K562 (cell line): Measurements from ENCODE around the gene CEP250. TPM values are rescaled to one million over a fixed set of nuclear protein-coding genes. Genes with fewer than 3 reads are reported as not detected.

ENCODE experiments used
- ATAC-seq: fragments of 200-7000 bp; cut with Tn5 transposase; 3 replicates; pipeline ENCODE4 v1.9.1; 2020; ENCODE audit warnings: moderate library complexity
- BruUV-seq: library from RNA; stranded (reverse); fragments of 400-500 nt; replicated peaks from 2 replicates; lab custom pipeline; 2021; lab: Mats Ljungman, UMichigan
- CTCF ChIA-PET: fragments of 300-600 bp; formaldehyde crosslinking; extraction: SDS; loops from one replicate; lab custom pipeline; 2021; ENCODE audit warnings: low intra/inter-chr PET ratio; lab: Yijun Ruan, JAX
- POLR2A ChIA-PET: fragments of 300-600, 350-650 bp; sonication (Branson Sonifier 250); formaldehyde crosslinking; extraction: SDS; loops from one replicate; lab custom pipeline; 2021; ENCODE audit warnings: antibody characterized with exemption, inconsistent platforms; lab: Yijun Ruan, JAX
- DNase-seq, 4 experiments: peaks; one replicate each; pipeline versions ENCODE4 v3.0.0 to v3.0.0-alpha.2; 2011 to 2018; ENCODE audit warnings: low spot score in 3 of 4, mixed read lengths in 3 of 4; ENCODE audit errors: extremely low read depth in 1 of 4
- FAIRE-seq: peaks from 2 replicates; lab custom pipeline; 2011; peaks lifted over from hg19 to GRCh38; lab: Jason Lieb, UNC
- H2AFZ ChIP-seq: 2 replicates; pipeline ENCODE4 v1.6.0; 2011; ENCODE audit warnings: low read depth, low read length, control low read depth, inconsistent platforms
- H3K27ac ChIP-seq: fragments of 200-600 bp; 3 replicates; pipeline ENCODE4 v1.8.0; 2011; ENCODE audit warnings: low read depth, mild to moderate bottlenecking, control low read depth, inconsistent platforms, low read length, moderate library complexity, mixed read lengths; ENCODE audit errors: extremely low read depth
- H3K27me3 ChIP-seq, 2 experiments: fragments of 300-600 bp in 1 of 2; 2 replicates in 1 of 2; 3 replicates in 1 of 2; pipeline versions ENCODE4 v1.6.0 to v1.8.0; 2011; ENCODE audit warnings: inconsistent platforms in 2 of 2, low read length in 2 of 2, mild to moderate bottlenecking in 1 of 2, mixed read lengths in 1 of 2, moderate library complexity in 1 of 2; ENCODE audit not compliant: control insufficient read depth in 2 of 2, insufficient read depth in 2 of 2
- H3K36me3 ChIP-seq: fragments of 300-600 bp; 3 replicates; pipeline ENCODE4 v1.8.0; 2011; ENCODE audit warnings: mild to moderate bottlenecking, low read length, inconsistent platforms; ENCODE audit not compliant: control insufficient read depth, insufficient read depth
- H3K4me1 ChIP-seq, 2 experiments: fragments of 200-600 bp in 1 of 2; replicated peaks in 1 of 2; 2 replicates in 1 of 2; 3 replicates in 1 of 2; pipeline versions ENCODE4 v1.5.1 to v1.8.0; 2011; ENCODE audit warnings: inconsistent platforms in 2 of 2, low read length in 2 of 2, mild to moderate bottlenecking in 1 of 2, mixed read lengths in 1 of 2, moderate library complexity in 1 of 2; ENCODE audit not compliant: control insufficient read depth in 2 of 2, insufficient read depth in 2 of 2
- H3K4me2 ChIP-seq: 2 replicates; pipeline ENCODE4 v1.6.1; 2011; ENCODE audit warnings: low read length, control low read depth, inconsistent platforms, mixed read lengths; ENCODE audit not compliant: insufficient read depth
- H3K4me3 ChIP-seq: fragments of 200-600 bp; sonication (generic), shearing (Covaris generic); 2 replicates; pipeline ENCODE4 v1.5.1; 2016; ENCODE audit warnings: control low read depth, inconsistent platforms
- H3K79me2 ChIP-seq: fragments of 200-600 bp; 3 replicates; pipeline ENCODE4 v1.8.0; 2011; ENCODE audit warnings: low read length, inconsistent platforms; ENCODE audit not compliant: control insufficient read depth, insufficient read depth
- H3K9ac ChIP-seq, 2 experiments: 2 replicates each; pipeline versions ENCODE4 v1.6.0 to v1.6.1; 2011; ENCODE audit warnings: low read depth in 2 of 2, low read length in 2 of 2, control low read depth in 1 of 2, inconsistent platforms in 1 of 2, mild to moderate bottlenecking in 1 of 2, mixed read lengths in 1 of 2; ENCODE audit not compliant: insufficient read depth in 1 of 2
- H3K9me1 ChIP-seq: one replicate; pipeline ENCODE4 v1.6.0; 2011; ENCODE audit warnings: inconsistent platforms, mild to moderate bottlenecking, low read length, moderate library complexity; ENCODE audit not compliant: control insufficient read depth, insufficient read depth
- H3K9me3 ChIP-seq: replicated peaks from 2 replicates; pipeline ENCODE4 v1.5.1; 2011; ENCODE audit warnings: low read depth, low read length, inconsistent platforms; ENCODE audit not compliant: control insufficient read depth, insufficient read depth
- H4K20me1 ChIP-seq: replicated peaks from 2 replicates; pipeline ENCODE4 v1.6.1; 2011; ENCODE audit warnings: low read length, inconsistent platforms, mixed read lengths; ENCODE audit not compliant: control insufficient read depth, insufficient read depth
- BDP1 ChIP-seq: IDR thresholded peaks from 3 replicates; pipeline ENCODE4 v1.6.1; 2011; ENCODE audit not compliant: insufficient read length, insufficient read depth
- CTCF ChIP-seq, 3 experiments: IDR thresholded peaks in 2 of 3; conservative IDR thresholded peaks in 1 of 3; 2 replicates each; pipeline ENCODE4 v1.5.1; 2011 to 2012; ENCODE audit warnings: low read length in 3 of 3, mild to moderate bottlenecking in 3 of 3, control low read depth in 2 of 3, improper control_type of control experiment in 1 of 3, inconsistent platforms in 1 of 3, low read depth in 1 of 3, mixed read lengths in 1 of 3, moderate library complexity in 1 of 3; ENCODE audit not compliant: insufficient read depth in 2 of 3
- GABPB1 ChIP-seq: sonication (generic); formaldehyde crosslinking; IDR thresholded peaks from 2 replicates; pipeline ENCODE4 v1.8.0; 2022; ENCODE audit warnings: mild to moderate bottlenecking, missing genetic modification reagents
- HDGF ChIP-seq: fragments of 450-650 bp; IDR thresholded peaks from 2 replicates; pipeline ENCODE4 v1.6.1; 2016
- MTA3 ChIP-seq: fragments of 450-650 bp; formaldehyde crosslinking; IDR thresholded peaks from 2 replicates; pipeline ENCODE4 v1.6.1; 2017; ENCODE audit warnings: mild to moderate bottlenecking, borderline replicate concordance
- OTX1 ChIP-seq: fragments of 450-650 bp; formaldehyde crosslinking; IDR thresholded peaks from 2 replicates; pipeline ENCODE4 v1.4.0; 2022; ENCODE audit warnings: mild to moderate bottlenecking
- VEZF1 ChIP-seq: fragments of 200-800 bp; sonication (Bioruptor generic); IDR thresholded peaks from 2 replicates; pipeline ENCODE4 v1.6.1; 2017; ENCODE audit warnings: missing genetic modification characterization, missing compliant biosample characterization
- YY1 ChIP-seq, 3 experiments: IDR thresholded peaks; 2 replicates each; pipeline ENCODE4 v1.6.1; 2011; ENCODE audit warnings: low read length in 2 of 3, mild to moderate bottlenecking in 2 of 3, moderate library complexity in 2 of 3, borderline replicate concordance in 1 of 3, control low read depth in 1 of 3, low read depth in 1 of 3; ENCODE audit not compliant: insufficient read depth in 3 of 3, insufficient replicate concordance in 2 of 3, control insufficient read depth in 1 of 3, insufficient read length in 1 of 3; ENCODE audit errors: extremely low read depth in 1 of 3
- ZFP30 ChIP-seq: fragments of 250-450 bp; sonication (Bioruptor Pico); IDR thresholded peaks from 2 replicates; pipeline ENCODE4 v1.8.0; 2022; ENCODE audit warnings: moderate library complexity, mild to moderate bottlenecking, inconsistent platforms, borderline replicate concordance
- ZNF133 ChIP-seq: fragments of 250-450 bp; sonication (Bioruptor Pico); IDR thresholded peaks from 2 replicates; pipeline ENCODE4 v1.4.0; 2020; ENCODE audit warnings: mild to moderate bottlenecking
- ZNF184 ChIP-seq: sonication (generic); formaldehyde crosslinking; IDR thresholded peaks from 2 replicates; pipeline ENCODE4 v1.5.0; 2020; ENCODE audit warnings: missing genetic modification reagents
- ZNF354B ChIP-seq: fragments of 250-450 bp; sonication (Bioruptor Pico); IDR thresholded peaks from 2 replicates; pipeline ENCODE4 v1.4.0; 2020
- WGBS: fragments of 100-300 bp; shearing (Covaris generic); methylation state at CpG from one replicate; pipeline ENCODE4 v1.1.6; 2016; ENCODE audit warnings: low coverage, mixed read lengths; ENCODE audit not compliant: insufficient coverage; ENCODE audit errors: missing lambda C conversion rate; 5-methylcytosine and 5-hydroxymethylcytosine counted together
- in situ Hi-C: fragments of 300-500 bp; cut with MboI; formaldehyde crosslinking; loops from 4 replicates; pipeline ENCODE4 v1.15.0; 2018; ENCODE audit warnings: inconsistent platforms, mixed read lengths
- intact Hi-C: fragments of 100-400 bp; cut with micrococcal nuclease; formaldehyde crosslinking; loops from 2 replicates; pipeline ENCODE4 v1.14.2; 2022
- polyA plus RNA-seq, 8 experiments: library from polyadenylated mRNA; depleted of rRNA in 4 of 8; stranded (reverse) in 5 of 8; unstranded in 3 of 8; fragments of >200 nt; fragmentation: Nextera tagmentation in 2 of 8; fragmentation: Illumina TruSeq in 1 of 8; extraction: Ambion mirVana in 2 of 8; extraction: Trizol in 1 of 8; gene quantifications; 2 replicates each; pipeline versions ENCODE4 v1.2.1 to v1.2.3, GENCODE V29; 2011 to 2014; ENCODE audit warnings: inconsistent platforms in 1 of 8, missing spikeins in 1 of 8
- total RNA-seq, 7 experiments: library from RNA; depleted of rRNA in 6 of 7; stranded (reverse); fragments of >200 nt in 6 of 7; fragmentation: Illumina TruSeq in 2 of 7; extraction: Trizol in 2 of 7; gene quantifications; 2 replicates each; pipeline versions ENCODE4 v1.2.1 to v1.2.3, GENCODE V29; 2011 to 2021; ENCODE audit warnings: low replicate concordance in 1 of 7

Gene CEP250
- total and polyA plus RNA-seq, 9 of the 15 experiments (the other 6 are each of a cell fraction or from before 2014, with no cell fraction given) = 2.5 to 41.9 (median 20.5) TPM

- Histone ChIP-seq H3K4me3 (no peak overlapping the region), H3K27me3 (peaks cover 2 to 14% of the 10 kb centered on the region in 2 experiments; a peak in 4 of 5 replicates), H4K20me1 (0 out of 2 replicates have a peak, but pooled peaks cover 3% of the 10 kb centered on the region), H3K9me3 (no peaks in the 10 kb centered on the region), H3K4me2 (no peak overlapping the region), H3K27ac (no peak overlapping the region), H3K9me1 (no peaks in the 10 kb centered on the region), H3K4me1 (peaks cover 0 to 8% of the 10 kb centered on the region in 2 experiments; a peak in 2 of 5 replicates), H3K79me2 (no peaks in the 10 kb centered on the region), H3K36me3 (no peaks in the 10 kb centered on the region), H3K9ac (no peak overlapping the region), H2AFZ (no peak overlapping the region)
- TF ChIP-seq ZNF133 (CRISPR knock-in tag) (no peak), GABPB1 (no peak), HDGF (no peak)
- 16% methylated on average over 6 of the region's 7 CpGs for WGBS
- ATAC-seq = no peak
- peak in 2 of 4 experiments; percentile 7 for DNase-seq
- CTCF ChIA-PET = no interaction called here
- intact Hi-C loops = no loop called here
- FAIRE-seq = no peak
- in situ Hi-C loops = no loop called here
- POLR2A ChIA-PET = interaction anchor here (0.6 to 2.0 kb wide), 3 partner anchors 10 to 231 kb away, joined by 3 to 10 read pairs (median 3); no protein-coding TSS in a partner anchor
- BruUV-seq = no TSS peak
Observed at GRCh38 chr20:35564905-35565304, 109.5 kb downstream of the CEP250 start.

GRCh38 chr20:35568645-35569044 lies 113.2 kb downstream of the CEP250 start:
- Histone ChIP-seq H3K9ac (no peak overlapping the region), H3K4me1 (peaks cover 0 to 3% of the 10 kb centered on the region in 2 experiments; a peak in 1 of 5 replicates), H3K79me2 (no peaks in the 10 kb centered on the region), H3K27me3 (peaks cover 2 to 12% of the 10 kb centered on the region in 2 experiments; a peak in 4 of 5 replicates), H3K4me2 (no peak overlapping the region), H3K36me3 (no peaks in the 10 kb centered on the region), H2AFZ (no peak overlapping the region), H3K27ac (no peak overlapping the region), H3K9me1 (no peaks in the 10 kb centered on the region), H4K20me1 (no peaks in the 10 kb centered on the region), H3K4me3 (no peak overlapping the region), H3K9me3 (no peaks in the 10 kb centered on the region)
- CTCF ChIA-PET = interaction anchor here (0.6 kb wide), 1 partner anchor 144 kb away, joined by 7 read pairs; no protein-coding TSS in a partner anchor
- in situ Hi-C loops = no loop called here
- intact Hi-C loops = no loop called here
- BruUV-seq = no TSS peak
- DNase-seq (peak; percentile 25 to 47 (median 36)), ATAC-seq (peak; percentile 90), FAIRE-seq (peak; percentile 61)
- WGBS = 0% methylated on average over 2 of the region's 2 CpGs
- POLR2A ChIA-PET = interaction anchor here (1.0 kb wide), 1 partner anchor 10 kb away, joined by 3 read pairs; no protein-coding TSS in a partner anchor
- TF ChIP-seq MTA3 (no peak), YY1 (IDR thresholded peaks at IDR 0.05; ENCODE audit: borderline replicate concordance in 1 of 3, control insufficient read depth in 1 of 3, extremely low read depth in 1 of 3, insufficient read depth in 3 of 3, insufficient read length in 1 of 3, insufficient replicate concordance in 2 of 3, low read depth in 1 of 3, low read length in 2 of 3) (peak in 1 of 3 experiments; percentile 15), CTCF (IDR thresholded peaks at IDR 0.05 in 2 of 3, conservative IDR thresholded peaks at IDR 0.05 in 1 of 3; ENCODE audit: insufficient read depth in 2 of 3, low read depth in 1 of 3, low read length in 3 of 3) (peak; percentile 36 to 55 (median 49); a peak in 5 of 6 replicates), OTX1 (CRISPR knock-in tag) (no peak), BDP1 (no peak), VEZF1 (CRISPR knock-in tag) (no peak), ZNF184 (CRISPR knock-in tag) (no peak), ZFP30 (CRISPR knock-in tag) (no peak), ZNF354B (CRISPR knock-in tag) (no peak)
